Transverse colon (tissue), 4 donors: ENCODE measurements around the gene VTN. TPM values are rescaled to one million over a fixed set of nuclear protein-coding genes. Genes with fewer than 3 reads are reported as not detected.

Experiments
- DNase-seq: peaks from one replicate; pipeline ENCODE4 v3.0.0-alpha.2; 2019
- H3K27ac ChIP-seq, 4 donors: fragments of 200-600 bp; sonication (generic); 2 replicates each; pipeline ENCODE4 v1.5.1; 2016 to 2018; ENCODE audit warnings: inconsistent platforms in 4 of 4
- H3K27me3 ChIP-seq: fragments of 200-600 bp; sonication (generic); 2 replicates; pipeline ENCODE4 v1.5.1; 2017; ENCODE audit warnings: inconsistent platforms
- H3K36me3 ChIP-seq, 4 donors: fragments of 200-600 bp; sonication (generic); 2 replicates each; pipeline ENCODE4 v1.5.1; 2017 to 2019; ENCODE audit warnings: inconsistent platforms in 4 of 4
- H3K4me1 ChIP-seq, 4 donors: fragments of 200-600 bp; sonication (generic); 2 replicates each; pipeline ENCODE4 v1.5.1; 2017 to 2020; ENCODE audit warnings: inconsistent platforms in 4 of 4
- H3K4me3 ChIP-seq, 4 donors: fragments of 200-600 bp; sonication (generic); 1 replicate in 1 of 4; 2 replicates in 3 of 4; pipeline versions ENCODE4 v1.5.1 to v1.6.1; 2017 to 2019; ENCODE audit warnings: inconsistent platforms in 4 of 4
- H3K9me3 ChIP-seq, 2 donors: fragments of 200-600 bp; sonication (generic); 2 replicates each; pipeline ENCODE4 v1.5.1; 2017 to 2019; ENCODE audit warnings: inconsistent platforms in 2 of 2
- CTCF ChIP-seq, 5 experiments: fragments of 200-600 bp in 3 of 5; fragments of 450-650 bp in 2 of 5; sonication (generic) in 3 of 5; IDR thresholded peaks; 1 replicate in 2 of 5; 2 replicates in 3 of 5; pipeline ENCODE4 v1.5.1; 2016 to 2017; ENCODE audit warnings: antibody characterized with exemption in 5 of 5, inconsistent platforms in 3 of 5, mild to moderate bottlenecking in 2 of 5, moderate library complexity in 1 of 5
- EP300 ChIP-seq: sonication (generic); formaldehyde crosslinking; IDR thresholded peaks from one replicate; pipeline ENCODE4 v1.6.1; 2017; ENCODE audit warnings: antibody characterized with exemption, low read depth
- POLR2A ChIP-seq: fragments of 450-650 bp; IDR thresholded peaks from one replicate; pipeline ENCODE4 v1.6.1; 2016; ENCODE audit warnings: antibody characterized with exemption, mild to moderate bottlenecking, moderate library complexity
- POLR2AphosphoS5 ChIP-seq, 3 donors: sonication (generic); formaldehyde crosslinking; IDR thresholded peaks; one replicate each; pipeline ENCODE4 v1.6.1; 2016; ENCODE audit warnings: antibody characterized with exemption in 3 of 3
- WGBS, 2 donors: methylation state at CpG; one replicate each; pipeline ENCODE4 v1.1.5; 2018; ENCODE audit warnings: low coverage in 1 of 2; 5-methylcytosine and 5-hydroxymethylcytosine counted together
- in situ Hi-C, 4 donors: fragments of 200-750 bp; cut with MboI; loops; one replicate each; pipeline versions ENCODE4 v1.15.0 to v1.15.1; 2017; ENCODE audit warnings: low sequenced_read_pairs in 3 of 4, low pct_ligation_motif_present in 1 of 4, low pct_unique_long_range_greater_than_20kb in 1 of 4
- intact Hi-C: fragments of 100-400 bp; cut with DNase I; formaldehyde crosslinking; loops from one replicate; pipeline ENCODE4 v1.15.1; 2023; ENCODE audit warnings: low total_unique reads
- total RNA-seq, 4 donors: library from RNA; depleted of rRNA; stranded (reverse); fragments of >200 nt; gene quantifications; one replicate each; pipeline ENCODE4 v1.1.0, GENCODE V29; 2016

VTN gene
- total RNA-seq, 4 donors from 2014 or later: not detected

GRCh38 chr17:28402844-28403243 is 32.7 kb upstream of the VTN start:
- Histone ChIP-seq H3K27me3 (no peaks in the 10 kb centered on the region), H3K36me3 (no peaks in the 10 kb centered on the region), H3K27ac (no peak overlapping the region), H3K4me1 (peaks cover 3 to 24% (median 20%) of the 10 kb centered on the region in 4 donors), H3K9me3 (no peaks in the 10 kb centered on the region), H3K4me3 (no peak overlapping the region)
- no peak for DNase-seq
- in situ Hi-C loops (no loop called here), intact Hi-C loops (no loop called here)
- TF ChIP-seq EP300 (no peak), POLR2AphosphoS5 (IDR thresholded peaks at IDR 0.05) (no peak)
- 92% methylated on average over 6 of the region's 6 CpGs; no CpG with 5 or more reads in 1 of the 2 donors for WGBS, 2 donors

- in situ Hi-C loops (no loop called here), intact Hi-C loops (no loop called here)
- Histone ChIP-seq H3K27ac (no peak overlapping the region), H3K4me1 (peaks cover 3 to 24% (median 17%) of the 10 kb centered on the region in 4 donors), H3K4me3 (no peak overlapping the region), H3K27me3 (no peaks in the 10 kb centered on the region), H3K9me3 (no peaks in the 10 kb centered on the region), H3K36me3 (no peaks in the 10 kb centered on the region)
- WGBS, 2 donors: 48 to 80% methylated on average over 1 to 3 of the region's 3 CpGs
- no peak for DNase-seq
- TF ChIP-seq POLR2A: no peak
- TF ChIP-seq EP300: no peak
- no peak for TF ChIP-seq CTCF (IDR thresholded peaks at IDR 0.05)
- no peak for TF ChIP-seq POLR2AphosphoS5 (IDR thresholded peaks at IDR 0.05)
Observed at GRCh38 chr17:28402224-28402630, 32.1 kb upstream of the VTN start.

GRCh38 chr17:28399808-28400207 is 29.7 kb upstream of the VTN start:
- intact Hi-C loops: no loop called here
- WGBS, 2 donors: 96% methylated on average over 4 of the region's 4 CpGs; no CpG with 5 or more reads in 1 of the 2 donors
- Histone ChIP-seq H3K27me3 (no peaks in the 10 kb centered on the region), H3K9me3 (no peaks in the 10 kb centered on the region), H3K27ac (no peak overlapping the region), H3K4me3 (no peak overlapping the region), H3K36me3 (no peaks in the 10 kb centered on the region), H3K4me1 (peaks cover 0 to 5% (median 3%) of the 10 kb centered on the region in 4 donors)
- no peak for DNase-seq
- in situ Hi-C loops: no loop called here
- TF ChIP-seq EP300 (no peak), POLR2A (no peak), POLR2AphosphoS5 (IDR thresholded peaks at IDR 0.05) (no peak), CTCF (IDR thresholded peaks at IDR 0.05) (no peak)

DNA sequence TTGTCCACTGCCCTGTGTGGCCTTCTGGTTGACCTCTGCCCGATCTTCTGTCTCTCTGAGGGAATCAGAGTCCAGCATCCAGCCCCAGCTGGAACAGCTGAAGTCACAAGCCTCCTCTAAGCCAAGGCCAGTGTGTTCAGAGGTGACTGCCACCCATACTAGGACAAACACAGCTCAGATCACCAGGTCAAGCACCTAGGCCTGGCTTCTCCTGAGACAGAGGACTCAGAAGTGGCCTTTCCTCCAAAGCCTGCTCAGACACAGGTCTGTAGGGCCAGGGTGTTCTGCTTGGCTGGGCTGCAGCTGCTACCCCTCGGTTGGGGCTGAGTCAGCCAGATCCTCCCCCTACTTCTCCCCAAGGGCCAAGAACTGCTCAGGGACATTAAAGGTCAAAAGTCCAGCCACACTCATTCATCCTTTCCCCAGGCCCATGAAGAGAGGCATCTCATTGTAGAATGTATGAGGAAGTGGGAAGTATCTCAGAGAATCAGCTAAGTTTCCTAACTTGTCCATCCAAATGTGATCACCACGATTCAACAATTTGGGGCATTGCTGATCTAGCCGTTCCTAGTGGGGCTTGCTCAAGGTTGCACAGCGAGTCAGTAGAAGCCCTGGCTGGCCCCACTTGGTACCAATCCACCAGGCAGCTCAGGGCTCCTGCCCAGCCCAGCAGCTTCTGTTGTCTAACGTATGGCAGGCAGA is 28.3 kb upstream of the VTN start:
- Histone ChIP-seq H3K4me1 (no peaks in the 10 kb centered on the region), H3K27ac (no peak overlapping the region), H3K36me3 (no peaks in the 10 kb centered on the region), H3K27me3 (no peaks in the 10 kb centered on the region), H3K4me3 (no peak overlapping the region), H3K9me3 (no peaks in the 10 kb centered on the region)
- in situ Hi-C loops: no loop called here
- no peak for TF ChIP-seq CTCF (IDR thresholded peaks at IDR 0.05)
- no peak for TF ChIP-seq POLR2AphosphoS5 (IDR thresholded peaks at IDR 0.05)
- no peak for TF ChIP-seq EP300
- TF ChIP-seq POLR2A: no peak
- intact Hi-C loops: no loop called here
- 66% methylated on average over 6 of the region's 6 CpGs; no CpG with 5 or more reads in 1 of the 2 donors for WGBS, 2 donors
- DNase-seq: no peak
